Ishikawa (cell line): ENCODE data around the gene KIAA0040.
A peak's percentile ranks its signal among the peaks of the same experiment; 100 is the strongest.

Source experiments
- CEBPB ChIP-seq: IDR thresholded peaks from 2 replicates; pipeline ENCODE4 v1.6.1; 2012
- CREB1 ChIP-seq: IDR thresholded peaks from 2 replicates; pipeline ENCODE4 v1.6.1; 2012; ENCODE audit warnings: low read depth
- EGR1 ChIP-seq: IDR thresholded peaks from 2 replicates; pipeline ENCODE4 v1.6.1; 2012
- EP300 ChIP-seq: IDR thresholded peaks from 2 replicates; pipeline ENCODE4 v1.6.1; 2012; ENCODE audit warnings: borderline replicate concordance
- FOXM1 ChIP-seq: IDR thresholded peaks from 2 replicates; pipeline ENCODE4 v1.6.1; 2012; ENCODE audit warnings: low read depth, borderline replicate concordance
- MAX ChIP-seq: IDR thresholded peaks from 2 replicates; pipeline ENCODE4 v1.6.1; 2012
- NFIC ChIP-seq: IDR thresholded peaks from 2 replicates; pipeline ENCODE4 v1.6.1; 2012
- RAD21 ChIP-seq: IDR thresholded peaks from 2 replicates; pipeline ENCODE4 v1.6.1; 2012; ENCODE audit warnings: low read depth
- REST ChIP-seq: IDR thresholded peaks from 2 replicates; pipeline ENCODE4 v1.6.1; 2012; ENCODE audit warnings: low read depth, mild to moderate bottlenecking
- TAF1 ChIP-seq: IDR thresholded peaks from 2 replicates; pipeline ENCODE4 v1.6.1; 2012; ENCODE audit warnings: low read depth, mild to moderate bottlenecking
- TCF12 ChIP-seq: IDR thresholded peaks from 2 replicates; pipeline ENCODE4 v1.6.1; 2012; ENCODE audit warnings: low read depth
- TEAD4 ChIP-seq: IDR thresholded peaks from 2 replicates; pipeline ENCODE4 v1.6.1; 2012
- USF1 ChIP-seq: IDR thresholded peaks from 2 replicates; pipeline ENCODE4 v1.6.1; 2012
- YY1 ChIP-seq: IDR thresholded peaks from 2 replicates; pipeline ENCODE4 v1.6.1; 2012; ENCODE audit warnings: low read depth
- ZBTB7A ChIP-seq: IDR thresholded peaks from 2 replicates; pipeline ENCODE4 v1.6.1; 2012; ENCODE audit warnings: low read depth

The KIAA0040 gene

GRCh38 chr1:175195281-175195680 lies 2.7 kb upstream of the KIAA0040 start:
- TF ChIP-seq REST (no peak), TCF12 (no peak), RAD21 (no peak), TEAD4 (no peak), FOXM1 (no peak), CREB1 (no peak)

GRCh38 chr1:175193527-175193910 lies 943 bp upstream of the KIAA0040 start:
- TF ChIP-seq RAD21 (no peak), TAF1 (no peak), FOXM1 (no peak), REST (no peak), TCF12 (no peak), ZBTB7A (no peak), EGR1 (no peak), MAX (no peak), CEBPB (no peak), TEAD4 (no peak), EP300 (no peak), YY1 (no peak), USF1 (no peak), CREB1 (no peak), NFIC (no peak)

GRCh38 chr1:175192111-175192629 lies 406 bp downstream of the KIAA0040 start:
- TF ChIP-seq REST (no peak), NFIC (peak; percentile 57; the same call in 1 of the 2 replicates)

GRCh38 chr1:175191659-175192058 lies 917 bp downstream of the KIAA0040 start:
- TF ChIP-seq FOXM1 (no peak), MAX (no peak), EGR1 (no peak), NFIC (no peak), REST (no peak), CEBPB (no peak), USF1 (no peak), EP300 (no peak), CREB1 (no peak), RAD21 (no peak), ZBTB7A (no peak), TCF12 (no peak), YY1 (no peak), TEAD4 (no peak)
